OCI-LY1 (cell line): ENCODE results near the gene ACSS1.

Experiments
- H2AFZ ChIP-seq: fragments of 200-600 bp; sonication (generic), shearing (Covaris generic); 2 replicates; pipeline ENCODE4 v1.6.0; 2014; ENCODE audit warnings: antibody characterized with exemption, mild to moderate bottlenecking, low read length
- H3F3A ChIP-seq: fragments of 200-600 bp; sonication (generic), shearing (Covaris generic); 2 replicates; pipeline ENCODE4 v1.6.0; 2014; ENCODE audit warnings: mild to moderate bottlenecking, antibody characterized with exemption, low read length, moderate library complexity; ENCODE audit not compliant: insufficient read depth
- H3K27ac ChIP-seq: fragments of 200-600 bp; sonication (generic); 2 replicates; pipeline ENCODE4 v1.5.1; 2014; ENCODE audit warnings: low read length, mixed run types, mild to moderate bottlenecking, low read depth; ENCODE audit not compliant: poor library complexity, severe bottlenecking
- H3K27me3 ChIP-seq: fragments of 200-600 bp; sonication (generic); 2 replicates; pipeline ENCODE4 v1.6.0; 2014; ENCODE audit warnings: antibody characterized with exemption, mild to moderate bottlenecking, low read length, moderate library complexity; ENCODE audit not compliant: insufficient read depth
- H3K36me3 ChIP-seq: fragments of 200-600 bp; sonication (generic); 2 replicates; pipeline ENCODE4 v1.6.1; 2014; ENCODE audit warnings: mild to moderate bottlenecking, antibody characterized with exemption, low read length, moderate library complexity, mixed read lengths; ENCODE audit not compliant: insufficient read depth
- H3K4me1 ChIP-seq: fragments of 200-600 bp; sonication (generic); 2 replicates; pipeline ENCODE4 v1.5.1; 2014; ENCODE audit warnings: mild to moderate bottlenecking, low read length, moderate library complexity; ENCODE audit not compliant: insufficient read depth, severe bottlenecking
- H3K4me2 ChIP-seq: fragments of 200-600 bp; sonication (generic), shearing (Covaris generic); 2 replicates; pipeline ENCODE4 v1.6.1; 2014; ENCODE audit warnings: low read length
- H3K4me3 ChIP-seq: fragments of 200-600 bp; sonication (generic); 2 replicates; pipeline ENCODE4 v1.5.1; 2014; ENCODE audit warnings: low read length, low read depth, mild to moderate bottlenecking, mixed read lengths; ENCODE audit not compliant: poor library complexity, severe bottlenecking
- H3K79me2 ChIP-seq: fragments of 200-600 bp; shearing (Covaris generic); 2 replicates; pipeline ENCODE4 v1.6.1; 2016; ENCODE audit warnings: mixed run types, low read length, mixed read lengths; ENCODE audit not compliant: insufficient read depth
- H3K9ac ChIP-seq: fragments of 200-600 bp; sonication (generic), shearing (Covaris generic); 2 replicates; pipeline ENCODE4 v1.6.1; 2014; ENCODE audit warnings: mild to moderate bottlenecking, low read length, mixed read lengths
- H3K9me2 ChIP-seq: fragments of 200-600 bp; sonication (generic), shearing (Covaris generic); 2 replicates; pipeline ENCODE4 v1.6.1; 2014; ENCODE audit warnings: low read depth, mild to moderate bottlenecking, low read length, mixed read lengths
- H3K9me3 ChIP-seq: fragments of 200-600 bp; shearing (Covaris generic); 2 replicates; pipeline ENCODE4 v1.6.1; 2014; ENCODE audit warnings: low read length, mixed read lengths
- H4K20me1 ChIP-seq: fragments of 200-600 bp; sonication (generic), shearing (Covaris generic); 2 replicates; pipeline ENCODE4 v1.6.0; 2016; ENCODE audit warnings: mild to moderate bottlenecking, low read length; ENCODE audit not compliant: insufficient read depth
- CTCF ChIP-seq: fragments of 200-600 bp; sonication (generic), shearing (Covaris generic); IDR thresholded peaks from 2 replicates; pipeline ENCODE4 v1.5.1; 2017; ENCODE audit warnings: mild to moderate bottlenecking, antibody characterized with exemption, low read length, moderate library complexity, mixed read lengths
- EZH2 ChIP-seq: fragments of 200-600 bp; sonication (generic), shearing (Covaris generic); IDR thresholded peaks from 2 replicates; pipeline ENCODE4 v1.8.0; 2017; ENCODE audit warnings: borderline replicate concordance, mixed run types, mild to moderate bottlenecking, antibody characterized with exemption, low read length, moderate library complexity, mixed read lengths

Gene ACSS1

GRCh38 chr20:25059866-25060465 lies 2.0 kb upstream of the ACSS1 start:
- no peak overlapping the region for H3K27ac ChIP-seq
- no peak for TF ChIP-seq EZH2
- TF ChIP-seq CTCF = no peak
- H4K20me1 ChIP-seq = no peaks in the 10 kb centered on the region
- no peak overlapping the region for H3K9ac ChIP-seq
- no peaks in the 10 kb centered on the region for H3K36me3 ChIP-seq
- no peaks in the 10 kb centered on the region for H3K9me2 ChIP-seq
- no peak overlapping the region for H2AFZ ChIP-seq
- H3F3A ChIP-seq = no peaks in the 10 kb centered on the region
- no peak overlapping the region for H3K4me3 ChIP-seq
- H3K4me2 ChIP-seq = no peak overlapping the region
- no peaks in the 10 kb centered on the region for H3K79me2 ChIP-seq
- peaks cover 4% of the 10 kb centered on the region; the same call in 1 of the 2 replicates for H3K27me3 ChIP-seq
- H3K9me3 ChIP-seq = no peaks in the 10 kb centered on the region
- H3K4me1 ChIP-seq = peaks cover 17% of the 10 kb centered on the region

- H3K4me1 ChIP-seq = peaks cover 17% of the 10 kb centered on the region
- H3K27me3 ChIP-seq = peaks cover 4% of the 10 kb centered on the region; the same call in 1 of the 2 replicates
- H3K79me2 ChIP-seq = no peaks in the 10 kb centered on the region
- TF ChIP-seq CTCF (no peak), EZH2 (no peak)
- peak overlapping the region; percentile 1; the same call in 1 of the 2 replicates for H3K9ac ChIP-seq
- H4K20me1 ChIP-seq = no peaks in the 10 kb centered on the region
- no peaks in the 10 kb centered on the region for H3K9me2 ChIP-seq
- H2AFZ ChIP-seq = no peak overlapping the region
- H3K9me3 ChIP-seq = no peaks in the 10 kb centered on the region
- H3K4me3 ChIP-seq = peak overlapping the region; percentile 57
- no peak overlapping the region for H3K27ac ChIP-seq
- H3F3A ChIP-seq = no peaks in the 10 kb centered on the region
- peak overlapping the region; percentile 60 for H3K4me2 ChIP-seq
- no peaks in the 10 kb centered on the region for H3K36me3 ChIP-seq
Measured at GRCh38 chr20:25058847-25059810, 1.2 kb upstream of the ACSS1 start.

- Histone ChIP-seq H3F3A (no peaks in the 10 kb centered on the region), H3K4me3 (peak overlapping the region; percentile 57), H3K27ac (no peak overlapping the region), H3K36me3 (no peaks in the 10 kb centered on the region), H3K4me1 (peaks cover 17% of the 10 kb centered on the region), H3K79me2 (no peaks in the 10 kb centered on the region), H2AFZ (no peak overlapping the region), H4K20me1 (no peaks in the 10 kb centered on the region), H3K27me3 (peaks cover 4% of the 10 kb centered on the region; the same call in 1 of the 2 replicates), H3K9me2 (no peaks in the 10 kb centered on the region), H3K9me3 (no peaks in the 10 kb centered on the region), H3K9ac (peak overlapping the region; percentile 3; the same call in 1 of the 2 replicates), H3K4me2 (peak overlapping the region; percentile 60)
- TF ChIP-seq EZH2 (no peak), CTCF (no peak)
Measured at GRCh38 chr20:25057234-25058050, 497 bp downstream of the ACSS1 start.
